Neuronal stem cell (in vitro differentiated cells): ENCODE data around the gene TTL.

Source experiments
- DNase-seq: peaks from one replicate; pipeline ENCODE4 v3.0.0-alpha.2; 2013; ENCODE audit warnings: low spot score
- H2AFZ ChIP-seq: one replicate; pipeline ENCODE4 v1.6.1; 2013; ENCODE audit warnings: mild to moderate bottlenecking, low read length, inconsistent platforms
- H2AK5ac ChIP-seq: 2 replicates; pipeline ENCODE4 v1.6.1; 2013; ENCODE audit warnings: low read depth, mild to moderate bottlenecking, inconsistent platforms, low read length, moderate library complexity, mixed read lengths
- H2BK120ac ChIP-seq: 2 replicates; pipeline ENCODE4 v1.6.1; 2013; ENCODE audit warnings: low read depth, mild to moderate bottlenecking, inconsistent platforms, low read length, moderate library complexity, mixed read lengths
- H2BK12ac ChIP-seq: one replicate; pipeline ENCODE4 v1.6.1; 2013; ENCODE audit warnings: low read length, inconsistent platforms
- H2BK15ac ChIP-seq: 2 replicates; pipeline ENCODE4 v1.6.1; 2013; ENCODE audit warnings: mild to moderate bottlenecking, low read length, inconsistent platforms, mixed read lengths
- H2BK5ac ChIP-seq: one replicate; pipeline ENCODE4 v1.6.1; 2013; ENCODE audit warnings: inconsistent platforms, mild to moderate bottlenecking, low read length, moderate library complexity
- H3K14ac ChIP-seq: one replicate; pipeline ENCODE4 v1.6.1; 2013; ENCODE audit warnings: low read length, inconsistent platforms
- H3K18ac ChIP-seq: 2 replicates; pipeline ENCODE4 v1.6.1; 2013; ENCODE audit warnings: low read length, inconsistent platforms
- H3K23ac ChIP-seq: 2 replicates; pipeline ENCODE4 v1.6.1; 2013; ENCODE audit warnings: low read depth, mild to moderate bottlenecking, mixed read lengths, low read length, inconsistent platforms; ENCODE audit not compliant: poor library complexity
- H3K27ac ChIP-seq: replicated peaks from 3 replicates; pipeline ENCODE4 v1.5.1; 2013; ENCODE audit warnings: low read length, inconsistent platforms
- H3K27me3 ChIP-seq, 3 experiments: 2 replicates each; pipeline ENCODE4 v1.6.1; 2013; ENCODE audit warnings: low read length in 3 of 3, mild to moderate bottlenecking in 2 of 3, inconsistent platforms in 1 of 3, low read depth in 1 of 3, mixed read lengths in 1 of 3, moderate library complexity in 1 of 3; ENCODE audit not compliant: control insufficient read depth in 3 of 3, insufficient read depth in 3 of 3
- H3K36me3 ChIP-seq, 2 donors: replicated peaks in 1 of 2; 2 replicates each; pipeline ENCODE4 v1.6.1; 2013; ENCODE audit warnings: low read length in 2 of 2; ENCODE audit not compliant: control insufficient read depth in 2 of 2, insufficient read depth in 2 of 2
- H3K4ac ChIP-seq: 2 replicates; pipeline ENCODE4 v1.6.1; 2013; ENCODE audit warnings: inconsistent platforms, mild to moderate bottlenecking, low read length, moderate library complexity
- H3K4me1 ChIP-seq, 2 donors: 1 replicate in 1 of 2; 2 replicates in 1 of 2; pipeline ENCODE4 v1.6.1; 2013; ENCODE audit warnings: low read length in 2 of 2, low read depth in 1 of 2; ENCODE audit not compliant: control insufficient read depth in 2 of 2, insufficient read depth in 1 of 2
- H3K4me2 ChIP-seq: one replicate; pipeline ENCODE4 v1.6.1; 2013; ENCODE audit warnings: mild to moderate bottlenecking, low read length, inconsistent platforms; ENCODE audit not compliant: insufficient read depth, poor library complexity, severe bottlenecking
- H3K4me3 ChIP-seq, 2 donors: 2 replicates each; pipeline ENCODE4 v1.5.1; 2013; ENCODE audit warnings: low read length in 2 of 2, mild to moderate bottlenecking in 2 of 2, inconsistent platforms in 1 of 2, moderate library complexity in 1 of 2
- H3K79me1 ChIP-seq: one replicate; pipeline ENCODE4 v1.6.1; 2013; ENCODE audit warnings: low read depth, mild to moderate bottlenecking, inconsistent platforms, low read length, moderate library complexity
- H3K9ac ChIP-seq: one replicate; pipeline ENCODE4 v1.6.1; 2013; ENCODE audit warnings: mild to moderate bottlenecking, low read depth, low read length, inconsistent platforms; ENCODE audit not compliant: poor library complexity
- H3K9me3 ChIP-seq, 2 donors: replicated peaks in 1 of 2; 2 replicates each; pipeline versions ENCODE3 to v1.6.1; 2013; ENCODE audit warnings: low read length in 2 of 2, mild to moderate bottlenecking in 2 of 2, inconsistent platforms in 1 of 2, low read depth in 1 of 2, mixed read lengths in 1 of 2, moderate library complexity in 1 of 2; ENCODE audit not compliant: control insufficient read depth in 2 of 2, insufficient read depth in 1 of 2
- H4K8ac ChIP-seq: one replicate; pipeline ENCODE4 v1.6.1; 2013; ENCODE audit warnings: low read depth, mild to moderate bottlenecking, inconsistent platforms, low read length, moderate library complexity
- H4K91ac ChIP-seq: one replicate; pipeline ENCODE4 v1.6.1; 2013; ENCODE audit warnings: low read length, low read depth, mild to moderate bottlenecking, inconsistent platforms; ENCODE audit not compliant: poor library complexity
- WGBS, 2 donors: extraction: QIAGEN DNeasy Blood & Tissue Kit; methylation state at CpG; one replicate each; pipeline ENCODE4 v1.1.7; 2013; ENCODE audit warnings: missing lambda C conversion rate in 2 of 2, mixed read lengths in 1 of 2; ENCODE audit not compliant: insufficient read length in 2 of 2, insufficient replicate concordance in 1 of 2; ENCODE audit errors: extremely low coverage in 2 of 2; 5-methylcytosine and 5-hydroxymethylcytosine counted together

The TTL gene

DNA sequence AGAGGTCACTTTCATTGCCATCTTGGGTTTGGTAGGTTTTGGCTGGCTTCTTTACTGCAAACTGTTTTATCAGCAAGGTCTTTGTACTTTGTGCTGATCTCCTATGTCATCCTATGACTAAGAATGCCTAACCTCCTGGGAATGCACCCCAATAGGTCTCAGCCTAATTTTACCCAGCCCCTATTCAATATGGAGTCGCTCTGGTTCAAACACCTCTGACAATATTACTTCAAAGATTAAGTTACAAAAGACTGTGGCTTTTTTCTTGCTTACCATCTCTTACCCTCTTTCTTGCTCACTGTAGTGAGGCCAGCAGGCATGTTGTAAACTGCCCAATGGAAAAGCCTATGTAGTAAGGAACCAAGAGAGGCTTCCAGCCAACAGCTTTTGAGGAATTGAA lies 30.6 kb upstream of the TTL start:
- no peak overlapping the region for H2AK5ac ChIP-seq
- no peak overlapping the region for H3K4me3 ChIP-seq
- no peak overlapping the region for H4K91ac ChIP-seq
- no peak overlapping the region for H3K4me2 ChIP-seq
- H3K14ac ChIP-seq, result no peak overlapping the region
- no peak overlapping the region for H2BK15ac ChIP-seq
- WGBS, 2 donors, result no CpG with 5 or more reads among the region's 1 CpG
- no peaks in the 10 kb centered on the region for H3K27me3 ChIP-seq
- no peaks in the 10 kb centered on the region for H3K36me3 ChIP-seq
- H3K23ac ChIP-seq, result no peak overlapping the region
- H2BK120ac ChIP-seq, result no peak overlapping the region
- peaks cover 0 to 4% of the 10 kb centered on the region in 2 donors for H3K9me3 ChIP-seq
- H2BK12ac ChIP-seq, result no peak overlapping the region
- H3K18ac ChIP-seq, result no peak overlapping the region
- DNase-seq, result no peak
- no peaks in the 10 kb centered on the region for H3K4me1 ChIP-seq
- H2AFZ ChIP-seq, result peak overlapping the region; percentile 32
- no peak overlapping the region for H4K8ac ChIP-seq
- no peak overlapping the region for H2BK5ac ChIP-seq
- no peak overlapping the region for H3K4ac ChIP-seq
- H3K9ac ChIP-seq, result no peak overlapping the region
- no peak overlapping the region for H3K27ac ChIP-seq
- no peaks in the 10 kb centered on the region for H3K79me1 ChIP-seq

DNA sequence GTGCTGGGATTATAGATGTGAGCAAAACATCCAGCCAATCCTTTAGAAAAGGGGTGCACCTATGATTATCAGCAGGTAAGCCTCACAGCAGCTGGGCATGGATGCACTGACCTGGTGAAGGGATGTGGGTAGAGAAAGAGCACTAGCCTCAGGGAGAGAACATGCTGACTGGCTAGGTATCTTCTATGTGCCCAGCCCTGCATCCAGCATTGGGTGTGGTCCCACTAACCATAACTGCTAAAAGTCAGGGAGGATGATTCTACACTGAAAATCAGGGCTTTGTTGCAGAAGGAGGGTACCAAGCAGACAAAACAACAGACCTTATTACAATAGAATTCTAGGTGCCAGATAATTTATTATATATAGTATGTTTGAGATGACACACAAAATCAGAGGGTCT lies 27.4 kb upstream of the TTL start:
- H2AFZ ChIP-seq, result no peak overlapping the region
- no peak overlapping the region for H2BK5ac ChIP-seq
- H3K4me2 ChIP-seq, result no peak overlapping the region
- no peak overlapping the region for H4K8ac ChIP-seq
- peaks cover 0 to 6% (median 0%) of the 10 kb centered on the region in 3 experiments for H3K27me3 ChIP-seq
- H3K18ac ChIP-seq, result no peak overlapping the region
- H3K4me1 ChIP-seq, result no peaks in the 10 kb centered on the region
- no peak overlapping the region for H3K9ac ChIP-seq
- no peak overlapping the region for H3K23ac ChIP-seq
- no peak overlapping the region for H3K14ac ChIP-seq
- H2BK15ac ChIP-seq, result no peak overlapping the region
- H3K79me1 ChIP-seq, result no peaks in the 10 kb centered on the region
- no peak for DNase-seq
- peaks cover 0 to 4% of the 10 kb centered on the region in 2 donors for H3K9me3 ChIP-seq
- H3K27ac ChIP-seq, result no peak overlapping the region
- H4K91ac ChIP-seq, result no peak overlapping the region
- no peak overlapping the region for H2AK5ac ChIP-seq
- no peak overlapping the region for H2BK120ac ChIP-seq
- H3K4ac ChIP-seq, result no peak overlapping the region
- no peaks in the 10 kb centered on the region for H3K36me3 ChIP-seq
- H3K4me3 ChIP-seq, result no peak overlapping the region
- H2BK12ac ChIP-seq, result no peak overlapping the region

DNA sequence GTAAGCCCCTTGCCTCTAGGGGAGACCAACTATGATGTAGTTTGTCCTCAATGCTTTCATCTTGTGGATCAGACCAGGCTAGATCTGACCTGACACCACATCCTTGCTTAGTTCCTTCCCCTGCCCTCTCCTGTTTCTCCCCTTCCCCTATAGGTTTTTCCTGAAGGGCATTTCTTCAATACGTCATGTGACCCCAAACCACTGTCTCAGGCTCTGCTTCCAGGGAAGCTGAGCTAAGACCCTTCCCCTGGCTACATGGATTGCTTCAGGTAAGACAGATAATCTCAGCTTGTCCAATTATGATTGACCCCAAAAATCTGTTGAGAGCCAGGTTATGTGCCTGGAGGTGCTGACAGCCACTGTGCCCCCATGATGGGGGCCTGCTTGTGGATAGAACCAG lies 22.6 kb upstream of the TTL start:
- H3K4me3 ChIP-seq, result no peak overlapping the region
- no peak overlapping the region for H3K9ac ChIP-seq
- H2BK120ac ChIP-seq, result no peak overlapping the region
- H3K4ac ChIP-seq, result no peak overlapping the region
- H3K23ac ChIP-seq, result no peak overlapping the region
- H2BK12ac ChIP-seq, result no peak overlapping the region
- no peak overlapping the region for H3K4me2 ChIP-seq
- no peak overlapping the region for H4K8ac ChIP-seq
- no peak overlapping the region for H2BK5ac ChIP-seq
- no CpG with 5 or more reads among the region's 1 CpG for WGBS, 2 donors
- no peaks in the 10 kb centered on the region for H3K36me3 ChIP-seq
- H2BK15ac ChIP-seq, result no peak overlapping the region
- no peak overlapping the region for H4K91ac ChIP-seq
- no peaks in the 10 kb centered on the region for H3K4me1 ChIP-seq
- no peak overlapping the region for H3K14ac ChIP-seq
- H3K79me1 ChIP-seq, result no peaks in the 10 kb centered on the region
- H3K9me3 ChIP-seq, result no peaks in the 10 kb centered on the region
- DNase-seq, result no peak
- no peak overlapping the region for H2AFZ ChIP-seq
- no peak overlapping the region for H3K27ac ChIP-seq
- H3K27me3 ChIP-seq, result peaks cover 0 to 6% (median 0%) of the 10 kb centered on the region in 3 experiments
- H3K18ac ChIP-seq, result no peak overlapping the region
- no peak overlapping the region for H2AK5ac ChIP-seq

DNA sequence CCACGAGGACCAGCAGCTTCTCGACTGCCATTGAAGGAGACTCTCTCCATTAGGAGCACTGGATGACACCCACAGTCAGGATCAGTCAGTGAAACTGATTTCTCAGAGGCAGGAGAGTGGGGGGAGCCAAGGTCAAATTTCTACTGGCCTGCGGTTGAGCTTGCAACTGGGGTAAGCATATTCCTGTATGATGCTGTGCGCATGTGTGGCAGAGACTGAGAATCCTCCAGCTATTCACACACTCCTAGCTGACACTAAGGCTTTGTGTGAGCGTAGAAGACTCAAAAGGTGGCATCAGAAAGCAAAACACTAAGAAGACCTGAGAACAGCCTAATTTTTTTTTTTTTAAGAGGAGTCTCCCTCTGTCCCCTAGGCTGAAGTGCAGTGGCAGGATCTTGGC lies 19.8 kb upstream of the TTL start:
- no peaks in the 10 kb centered on the region for H3K9me3 ChIP-seq
- H2AFZ ChIP-seq, result no peak overlapping the region
- H3K23ac ChIP-seq, result no peak overlapping the region
- no peak overlapping the region for H3K4me3 ChIP-seq
- no peak overlapping the region for H3K4ac ChIP-seq
- no peak overlapping the region for H2BK15ac ChIP-seq
- no peak overlapping the region for H2BK5ac ChIP-seq
- H3K36me3 ChIP-seq, result no peaks in the 10 kb centered on the region
- no peak overlapping the region for H3K18ac ChIP-seq
- H4K8ac ChIP-seq, result no peak overlapping the region
- no peaks in the 10 kb centered on the region for H3K79me1 ChIP-seq
- H2BK120ac ChIP-seq, result no peak overlapping the region
- H4K91ac ChIP-seq, result no peak overlapping the region
- no peak overlapping the region for H3K14ac ChIP-seq
- H3K4me2 ChIP-seq, result no peak overlapping the region
- no peaks in the 10 kb centered on the region for H3K4me1 ChIP-seq
- H3K27me3 ChIP-seq, result peaks cover 0 to 6% (median 0%) of the 10 kb centered on the region in 3 experiments
- no peak overlapping the region for H2BK12ac ChIP-seq
- no peak for DNase-seq
- no peak overlapping the region for H2AK5ac ChIP-seq
- H3K9ac ChIP-seq, result no peak overlapping the region
- H3K27ac ChIP-seq, result no peak overlapping the region
- WGBS, 2 donors, result no CpG with 5 or more reads among the region's 5 CpGs
